Mammary epithelial cell (primary cell): ENCODE results near the gene MESP1.

Experiments used
- CTCF ChIP-seq, 2 donors: IDR thresholded peaks in 1 of 2; conservative IDR thresholded peaks in 1 of 2; 2 replicates each; pipeline ENCODE4 v1.5.1; 2011 to 2012; ENCODE audit warnings: inconsistent platforms in 2 of 2, low read length in 2 of 2, mild to moderate bottlenecking in 2 of 2, control low read depth in 1 of 2, low read depth in 1 of 2; ENCODE audit not compliant: insufficient read depth in 1 of 2; ENCODE audit errors: extremely low read depth in 1 of 2
- EZH2 ChIP-seq: IDR thresholded peaks from 2 replicates; pipeline ENCODE4 v1.6.1; 2012; ENCODE audit warnings: low read length, inconsistent platforms, borderline replicate concordance

DNA sequence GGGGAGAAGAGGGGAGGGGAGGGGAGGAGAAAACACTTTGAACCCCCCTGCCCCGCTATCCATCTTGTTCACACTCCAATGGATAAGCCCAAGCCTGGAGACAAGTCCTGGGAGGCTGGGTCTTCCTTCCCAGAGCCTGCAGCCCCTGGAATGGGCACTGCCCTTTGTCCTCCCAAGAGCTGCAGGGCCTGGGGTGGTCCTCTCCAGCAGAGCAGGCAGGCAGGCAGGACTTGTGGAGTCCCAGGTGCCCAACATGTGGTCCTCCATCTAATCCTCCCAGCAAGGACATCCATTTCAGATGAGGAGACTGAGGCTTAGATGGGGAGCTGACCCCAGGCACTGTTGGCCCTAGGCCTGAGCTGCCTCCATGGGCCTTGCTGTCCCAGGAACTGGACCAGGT lies 14.6 kb upstream of the MESP1 start:
- TF ChIP-seq CTCF (conservative IDR thresholded peaks at IDR 0.05 in 1 of 2, IDR thresholded peaks at IDR 0.05 in 1 of 2; ENCODE audit: extremely low read depth in 1 of 2, insufficient read depth in 1 of 2, low read depth in 1 of 2, low read length in 2 of 2), result no peak
- no peak for TF ChIP-seq EZH2
